ENCODE results near the gene PARD3.

GRCh38 chr10:34081347-34081743 lies 733.8 kb downstream of the PARD3 start:
- TF ChIP-seq POLR2A (IDR thresholded peaks at IDR 0.05) (no peak), EP300 (IDR thresholded peaks at IDR 0.05) (no peak), POLR2AphosphoS5 (IDR thresholded peaks at IDR 0.05) (no peak)
